ENCODE measurements around the gene DUOX1.
"Not testable (repeated sequence)": the region's sequence is repeated elsewhere in the genome, so short reads cannot be mapped to it uniquely, and the experiment has no call there.

The DUOX1 gene

GRCh38 chr15:45129651-45130129, at the start of gene DUOX1, which contains the start of gene DUOXA1:
DUOX1 (plus strand) TSS chr15:45129994; CDS start chr15:45131967, 1,973 bp downstream.
DUOXA1 (minus strand) TSS chr15:45129879; CDS start chr15:45123014, 6,865 bp downstream.
- no peak for DNase-seq (ENCODE audit: low spot score)

- not testable (repeated sequence) for DNase-seq (ENCODE audit: low spot score)
Measured at GRCh38 chr15:45080593-45080992, 49.2 kb upstream of the DUOX1 start.

- DNase-seq (ENCODE audit: low spot score), result not testable (repeated sequence)
Measured at GRCh38 chr15:45082412-45082811, 47.4 kb upstream of the DUOX1 start.

- no peak for DNase-seq (ENCODE audit: low spot score)
Measured at GRCh38 chr15:45083223-45083622, 46.6 kb upstream of the DUOX1 start.

GRCh38 chr15:45084163-45084562, 45.6 kb upstream of the DUOX1 start:
- DNase-seq (ENCODE audit: low spot score), result no peak

GRCh38 chr15:45087513-45087912, 42.3 kb upstream of the DUOX1 start:
- no peak for DNase-seq (ENCODE audit: low spot score)

GRCh38 chr15:45088801-45089711, 40.7 kb upstream of the DUOX1 start:
- DNase-seq (ENCODE audit: low spot score), result no peak

GRCh38 chr15:45089712-45090373, 40.0 kb upstream of the DUOX1 start:
- no peak for DNase-seq (ENCODE audit: low spot score)

GRCh38 chr15:45091161-45091560, 38.6 kb upstream of the DUOX1 start:
- no peak for DNase-seq (ENCODE audit: low spot score)

GRCh38 chr15:45091576-45091975, 38.2 kb upstream of the DUOX1 start:
- no peak for DNase-seq (ENCODE audit: low spot score)

- no peak for DNase-seq (ENCODE audit: low spot score)
Measured at GRCh38 chr15:45093013-45093412, 36.8 kb upstream of the DUOX1 start.

GRCh38 chr15:45093622-45094357, 36.0 kb upstream of the DUOX1 start:
- DNase-seq (ENCODE audit: low spot score), result no peak

- DNase-seq (ENCODE audit: low spot score), result no peak
Measured at GRCh38 chr15:45094358-45094730, 35.5 kb upstream of the DUOX1 start.

GRCh38 chr15:45095661-45096060, 34.1 kb upstream of the DUOX1 start:
- no peak for DNase-seq (ENCODE audit: low spot score)

- DNase-seq (ENCODE audit: low spot score), result no peak
Measured at GRCh38 chr15:45097466-45097865, 32.3 kb upstream of the DUOX1 start.

GRCh38 chr15:45099549-45100165, 30.1 kb upstream of the DUOX1 start:
- DNase-seq (ENCODE audit: low spot score), result no peak

- DNase-seq (ENCODE audit: low spot score), result no peak
Measured at GRCh38 chr15:45100884-45101625, 28.7 kb upstream of the DUOX1 start.

- DNase-seq (ENCODE audit: low spot score), result no peak
Measured at GRCh38 chr15:45101749-45102148, 28.0 kb upstream of the DUOX1 start.

- no peak for DNase-seq (ENCODE audit: low spot score)
Measured at GRCh38 chr15:45102226-45102625, 27.6 kb upstream of the DUOX1 start.

GRCh38 chr15:45104170-45104569, 25.6 kb upstream of the DUOX1 start:
- DNase-seq (ENCODE audit: low spot score), result not testable (repeated sequence)

GRCh38 chr15:45105586-45105985, 24.2 kb upstream of the DUOX1 start:
- DNase-seq (ENCODE audit: low spot score), result no peak

Data from hematopoietic multipotent progenitor cell treated with erythropoietin and hydrocortisone succinate and interleukin-3 and kit ligand, for 15 days (in vitro differentiated cells).